HepG2 (cell line): Measurements from ENCODE around the gene GHRH. TPM values are rescaled to one million over a fixed set of nuclear protein-coding genes. Genes with fewer than 3 reads are reported as not detected.

Source experiments
- FOXJ3 ChIP-seq: sonication (generic); formaldehyde crosslinking; IDR thresholded peaks from 2 replicates; pipeline ENCODE4 v1.4.0; 2020; ENCODE audit warnings: missing genetic modification reagents, mild to moderate bottlenecking, borderline replicate concordance
- PHF5A ChIP-seq: IDR thresholded peaks from one replicate; pipeline ENCODE4 v1.6.1; 2018; ENCODE audit warnings: low read depth, missing genetic modification reagents; ENCODE audit not compliant: unreplicated experiment
- RBM22 ChIP-seq: fragments of 200-400 bp; formaldehyde crosslinking; optimal IDR thresholded peaks from 2 replicates; pipeline ENCODE3; 2017; ENCODE audit warnings: mild to moderate bottlenecking, low read length, moderate library complexity
- SOX6 ChIP-seq, 2 experiments: fragments of 450-650 bp in 1 of 2; sonication (generic) in 1 of 2; formaldehyde crosslinking in 1 of 2; IDR thresholded peaks; 2 replicates each; pipeline versions ENCODE4 v1.4.0 to v1.6.1; 2017 to 2020; ENCODE audit warnings: antibody characterized with exemption in 1 of 2, mild to moderate bottlenecking in 1 of 2, missing genetic modification reagents in 1 of 2
- ZFP37 ChIP-seq: sonication (generic); formaldehyde crosslinking; IDR thresholded peaks from 2 replicates; pipeline ENCODE4 v1.4.0; 2020; ENCODE audit warnings: missing genetic modification reagents, borderline replicate concordance
- ZMYM3 ChIP-seq: sonication (generic); formaldehyde crosslinking; IDR thresholded peaks from 2 replicates; pipeline ENCODE4 v1.5.1; 2020; ENCODE audit warnings: mild to moderate bottlenecking, missing genetic modification reagents
- ZNF121 ChIP-seq: sonication (generic); formaldehyde crosslinking; IDR thresholded peaks from 2 replicates; pipeline ENCODE4 v1.5.0; 2020; ENCODE audit warnings: mild to moderate bottlenecking, missing genetic modification reagents
- polyA plus RNA-seq, 8 experiments: library from polyadenylated mRNA; depleted of rRNA in 3 of 8; stranded (reverse) in 7 of 8; unstranded in 1 of 8; fragments of >200 nt; fragmentation: Illumina TruSeq in 4 of 8; extraction: Trizol in 4 of 8; gene quantifications; 2 replicates each; pipeline versions ENCODE4 v1.2.1 to v1.2.3, GENCODE V29; 2011 to 2016; ENCODE audit warnings: low read depth in 4 of 8, missing spikeins in 1 of 8, mixed read lengths in 1 of 8; ENCODE audit not compliant: insufficient read depth in 1 of 8
- total RNA-seq, 5 experiments: library from RNA; depleted of rRNA; stranded (reverse); fragments of >200 nt; fragmentation: Illumina TruSeq; extraction: Trizol; gene quantifications; 2 replicates each; pipeline ENCODE4 v1.2.3, GENCODE V29; 2016; ENCODE audit warnings: low read depth in 1 of 5
- TF ChIP-seq, protein P1 (sequence below): IDR thresholded peaks from 2 replicates; pipeline ENCODE4 v1.6.1; 2016; ENCODE audit warnings: mild to moderate bottlenecking
- TF ChIP-seq, protein P2 (sequence below): IDR thresholded peaks from 2 replicates; pipeline ENCODE4 v1.6.1; 2016; ENCODE audit warnings: low read depth, missing genetic modification reagents, missing compliant biosample characterization

Gene GHRH
- total and polyA plus RNA-seq, 2 of the 13 experiments (the other 11 are each of a cell fraction or from before 2014, with no cell fraction given) = not detected

DNA sequence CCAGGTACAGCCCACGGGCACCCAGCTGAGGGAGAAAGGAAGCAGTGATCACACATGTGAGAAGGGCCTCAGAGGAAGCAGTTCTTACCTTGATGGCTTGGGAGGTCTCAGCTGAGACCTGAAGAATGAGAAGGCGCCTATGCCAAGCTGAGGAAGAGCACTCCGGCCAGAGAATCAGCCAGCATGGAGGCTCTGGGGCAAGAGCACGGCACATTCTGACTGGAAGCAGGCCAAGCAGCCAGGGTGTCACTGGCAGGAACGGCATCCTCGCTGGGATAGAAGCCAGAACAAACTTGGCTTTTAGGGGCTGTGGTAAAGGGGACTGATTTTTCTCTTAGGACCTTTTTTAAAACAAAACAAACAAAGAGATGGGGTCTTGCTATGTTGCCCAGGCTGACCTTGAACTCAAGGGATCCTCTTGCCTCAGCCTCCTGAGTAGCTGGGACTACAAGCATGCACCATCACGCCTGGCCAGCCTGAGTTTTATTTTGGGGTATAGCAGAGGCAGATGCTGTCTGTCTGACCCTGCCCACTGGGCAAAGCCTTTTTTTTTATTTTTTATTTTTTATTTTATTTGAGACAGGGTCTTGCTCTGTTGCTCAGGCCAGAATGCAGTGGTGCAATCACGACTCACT is 17.6 kb downstream of the GHRH start (continued):
- TF ChIP-seq ZNF121 (peak; percentile 97), ZMYM3 (CRISPR knock-in tag) (0 out of 2 replicates have a peak, but pooled peaks have one; percentile 19), SOX6 (IDR thresholded peaks at IDR 0.05) (no peak), SOX6 (CRISPR knock-in tag; IDR thresholded peaks at IDR 0.05) (no peak), FOXJ3 (no peak), ZFP37 (CRISPR knock-in tag) (no peak), RBM22 (peak; percentile 4), PHF5A (CRISPR knock-in tag) (no peak)
- TF ChIP-seq, protein P1, sequence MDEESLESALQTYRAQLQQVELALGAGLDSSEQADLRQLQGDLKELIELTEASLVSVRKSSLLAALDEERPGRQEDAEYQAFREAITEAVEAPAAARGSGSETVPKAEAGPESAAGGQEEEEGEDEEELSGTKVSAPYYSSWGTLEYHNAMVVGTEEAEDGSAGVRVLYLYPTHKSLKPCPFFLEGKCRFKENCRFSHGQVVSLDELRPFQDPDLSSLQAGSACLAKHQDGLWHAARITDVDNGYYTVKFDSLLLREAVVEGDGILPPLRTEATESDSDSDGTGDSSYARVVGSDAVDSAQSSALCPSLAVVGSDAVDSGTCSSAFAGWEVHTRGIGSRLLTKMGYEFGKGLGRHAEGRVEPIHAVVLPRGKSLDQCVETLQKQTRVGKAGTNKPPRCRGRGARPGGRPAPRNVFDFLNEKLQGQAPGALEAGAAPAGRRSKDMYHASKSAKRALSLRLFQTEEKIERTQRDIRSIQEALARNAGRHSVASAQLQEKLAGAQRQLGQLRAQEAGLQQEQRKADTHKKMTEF = no peak
- TF ChIP-seq, protein P2, sequence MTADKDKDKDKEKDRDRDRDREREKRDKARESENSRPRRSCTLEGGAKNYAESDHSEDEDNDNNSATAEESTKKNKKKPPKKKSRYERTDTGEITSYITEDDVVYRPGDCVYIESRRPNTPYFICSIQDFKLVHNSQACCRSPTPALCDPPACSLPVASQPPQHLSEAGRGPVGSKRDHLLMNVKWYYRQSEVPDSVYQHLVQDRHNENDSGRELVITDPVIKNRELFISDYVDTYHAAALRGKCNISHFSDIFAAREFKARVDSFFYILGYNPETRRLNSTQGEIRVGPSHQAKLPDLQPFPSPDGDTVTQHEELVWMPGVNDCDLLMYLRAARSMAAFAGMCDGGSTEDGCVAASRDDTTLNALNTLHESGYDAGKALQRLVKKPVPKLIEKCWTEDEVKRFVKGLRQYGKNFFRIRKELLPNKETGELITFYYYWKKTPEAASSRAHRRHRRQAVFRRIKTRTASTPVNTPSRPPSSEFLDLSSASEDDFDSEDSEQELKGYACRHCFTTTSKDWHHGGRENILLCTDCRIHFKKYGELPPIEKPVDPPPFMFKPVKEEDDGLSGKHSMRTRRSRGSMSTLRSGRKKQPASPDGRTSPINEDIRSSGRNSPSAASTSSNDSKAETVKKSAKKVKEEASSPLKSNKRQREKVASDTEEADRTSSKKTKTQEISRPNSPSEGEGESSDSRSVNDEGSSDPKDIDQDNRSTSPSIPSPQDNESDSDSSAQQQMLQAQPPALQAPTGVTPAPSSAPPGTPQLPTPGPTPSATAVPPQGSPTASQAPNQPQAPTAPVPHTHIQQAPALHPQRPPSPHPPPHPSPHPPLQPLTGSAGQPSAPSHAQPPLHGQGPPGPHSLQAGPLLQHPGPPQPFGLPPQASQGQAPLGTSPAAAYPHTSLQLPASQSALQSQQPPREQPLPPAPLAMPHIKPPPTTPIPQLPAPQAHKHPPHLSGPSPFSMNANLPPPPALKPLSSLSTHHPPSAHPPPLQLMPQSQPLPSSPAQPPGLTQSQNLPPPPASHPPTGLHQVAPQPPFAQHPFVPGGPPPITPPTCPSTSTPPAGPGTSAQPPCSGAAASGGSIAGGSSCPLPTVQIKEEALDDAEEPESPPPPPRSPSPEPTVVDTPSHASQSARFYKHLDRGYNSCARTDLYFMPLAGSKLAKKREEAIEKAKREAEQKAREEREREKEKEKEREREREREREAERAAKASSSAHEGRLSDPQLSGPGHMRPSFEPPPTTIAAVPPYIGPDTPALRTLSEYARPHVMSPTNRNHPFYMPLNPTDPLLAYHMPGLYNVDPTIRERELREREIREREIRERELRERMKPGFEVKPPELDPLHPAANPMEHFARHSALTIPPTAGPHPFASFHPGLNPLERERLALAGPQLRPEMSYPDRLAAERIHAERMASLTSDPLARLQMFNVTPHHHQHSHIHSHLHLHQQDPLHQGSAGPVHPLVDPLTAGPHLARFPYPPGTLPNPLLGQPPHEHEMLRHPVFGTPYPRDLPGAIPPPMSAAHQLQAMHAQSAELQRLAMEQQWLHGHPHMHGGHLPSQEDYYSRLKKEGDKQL (CRISPR knock-in tag) = no peak
- TF ChIP-seq, all 625 proteins: peak for 4
